ENCODE results near the gene MROH2B.

The MROH2B gene

DNA sequence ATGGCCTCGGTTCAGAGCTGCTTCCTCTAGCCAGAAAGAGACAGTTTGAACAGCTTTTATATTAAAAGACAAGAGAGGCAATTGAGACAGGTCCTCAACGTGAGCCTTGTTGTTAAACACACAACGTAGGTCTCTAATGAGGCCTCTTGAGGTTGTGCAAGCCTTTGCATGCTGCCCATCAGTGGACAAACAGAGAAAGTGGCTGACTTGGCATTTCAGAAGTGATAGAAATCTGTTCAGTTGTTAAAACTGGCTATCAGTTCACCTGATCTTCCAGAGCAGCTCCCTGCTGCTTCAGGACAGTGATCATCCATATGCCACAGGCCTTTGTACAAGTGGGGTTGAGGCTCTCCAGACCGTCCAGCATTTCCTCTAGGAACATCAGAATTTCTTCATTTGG lies 58.8 kb downstream of the MROH2B start:
- DNase-seq, result no peak

DNA sequence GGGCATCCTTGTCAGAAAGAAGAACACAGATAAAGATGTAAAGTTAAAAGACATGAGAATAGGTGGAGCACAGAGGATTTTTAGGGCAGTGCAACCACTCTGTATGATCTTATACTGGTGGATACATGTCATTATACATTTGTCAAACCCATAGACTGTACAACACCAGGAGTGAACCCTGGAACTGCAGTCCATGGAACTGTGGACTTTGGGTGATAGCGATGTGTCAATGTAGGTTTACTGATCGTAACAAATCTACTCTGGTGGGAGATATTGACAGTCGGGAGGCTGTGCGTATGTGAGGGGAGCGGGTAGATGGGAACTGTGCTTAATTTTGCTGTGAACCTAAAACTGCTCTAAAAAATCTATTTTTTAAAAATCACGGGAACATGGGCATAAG lies 60.6 kb downstream of the MROH2B start:
- DNase-seq, result no peak

- no peak for DNase-seq
Measured at GRCh38 chr5:41009232-41009631, 61.9 kb downstream of the MROH2B start.

- DNase-seq, result no peak
Measured at GRCh38 chr5:41004931-41005330, 66.2 kb downstream of the MROH2B start.

GRCh38 chr5:41003670-41004376 lies 67.3 kb downstream of the MROH2B start:
- DNase-seq, result no peak

GRCh38 chr5:40999966-41000365 lies 71.2 kb downstream of the MROH2B start:
- no peak for DNase-seq

GRCh38 chr5:40999142-40999541 lies 72.0 kb downstream of the MROH2B start:
- no peak for DNase-seq

- no peak for DNase-seq
Measured at GRCh38 chr5:40995801-40996586, 75.1 kb downstream of the MROH2B start.

DNA sequence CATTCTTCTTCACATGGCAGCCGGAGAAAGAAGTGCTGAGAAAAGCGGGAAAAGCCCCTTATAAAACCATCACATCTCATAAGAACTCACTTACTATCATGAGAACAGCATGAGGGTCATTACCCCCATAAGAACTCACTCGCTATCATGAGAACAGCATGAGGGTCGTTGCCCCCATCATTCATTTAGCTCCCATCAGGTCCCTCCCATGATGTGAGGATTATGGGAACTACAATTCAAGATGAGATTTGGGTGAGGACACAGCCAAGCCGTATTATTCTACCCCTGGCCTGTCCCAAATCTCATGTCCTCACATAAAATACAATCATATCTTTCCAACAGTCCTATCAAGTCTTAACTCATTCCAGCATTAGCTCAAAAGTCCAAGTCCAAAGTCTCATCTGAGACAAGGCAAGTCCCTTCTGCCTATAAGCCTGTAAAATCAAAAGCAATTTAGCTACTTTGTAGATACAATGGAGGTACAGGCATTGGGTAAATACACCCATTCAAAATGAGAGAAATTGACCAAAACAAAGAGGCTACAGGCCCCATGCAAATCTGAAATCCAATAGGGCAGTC lies 79.1 kb downstream of the MROH2B start:
- no peak for DNase-seq

DNA sequence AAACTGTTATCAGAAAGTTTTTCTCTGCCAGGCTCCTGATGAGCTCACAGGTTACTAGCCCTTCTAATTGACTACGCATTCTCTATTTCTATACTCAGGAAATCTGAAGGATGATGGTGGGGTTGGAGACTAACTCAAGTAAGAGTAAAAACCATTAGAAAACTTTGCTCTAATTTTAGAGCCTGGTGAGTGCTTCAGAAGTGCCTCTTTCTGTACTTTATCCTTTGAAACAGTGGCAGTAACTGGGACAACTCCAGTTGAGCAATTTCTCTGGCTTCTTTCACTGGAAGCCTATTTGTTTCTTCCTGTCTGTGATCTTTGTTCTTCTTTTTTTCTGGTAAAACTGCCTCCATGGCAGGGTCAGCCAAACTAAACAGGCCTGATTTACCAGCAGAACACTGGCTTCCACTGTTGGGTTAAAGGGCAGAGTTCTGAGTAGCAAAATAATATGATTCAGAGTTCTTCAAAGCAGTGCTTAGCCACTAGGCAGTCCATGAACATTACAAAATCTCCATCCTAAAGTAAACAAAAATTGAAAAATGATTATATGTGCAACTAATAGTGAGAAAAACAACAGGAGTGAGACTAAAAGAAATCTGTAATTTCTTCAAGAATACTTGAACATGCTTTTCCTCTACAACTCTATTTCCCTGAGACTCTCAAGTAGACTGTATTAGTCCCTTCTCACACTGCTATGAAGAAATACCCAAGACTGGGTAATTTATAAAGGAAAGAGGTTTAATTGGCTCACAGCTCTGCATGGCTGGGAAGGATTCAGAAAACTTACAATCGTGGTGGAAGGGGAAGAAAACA lies 79.8 kb downstream of the MROH2B start:
- no peak for DNase-seq

DNA sequence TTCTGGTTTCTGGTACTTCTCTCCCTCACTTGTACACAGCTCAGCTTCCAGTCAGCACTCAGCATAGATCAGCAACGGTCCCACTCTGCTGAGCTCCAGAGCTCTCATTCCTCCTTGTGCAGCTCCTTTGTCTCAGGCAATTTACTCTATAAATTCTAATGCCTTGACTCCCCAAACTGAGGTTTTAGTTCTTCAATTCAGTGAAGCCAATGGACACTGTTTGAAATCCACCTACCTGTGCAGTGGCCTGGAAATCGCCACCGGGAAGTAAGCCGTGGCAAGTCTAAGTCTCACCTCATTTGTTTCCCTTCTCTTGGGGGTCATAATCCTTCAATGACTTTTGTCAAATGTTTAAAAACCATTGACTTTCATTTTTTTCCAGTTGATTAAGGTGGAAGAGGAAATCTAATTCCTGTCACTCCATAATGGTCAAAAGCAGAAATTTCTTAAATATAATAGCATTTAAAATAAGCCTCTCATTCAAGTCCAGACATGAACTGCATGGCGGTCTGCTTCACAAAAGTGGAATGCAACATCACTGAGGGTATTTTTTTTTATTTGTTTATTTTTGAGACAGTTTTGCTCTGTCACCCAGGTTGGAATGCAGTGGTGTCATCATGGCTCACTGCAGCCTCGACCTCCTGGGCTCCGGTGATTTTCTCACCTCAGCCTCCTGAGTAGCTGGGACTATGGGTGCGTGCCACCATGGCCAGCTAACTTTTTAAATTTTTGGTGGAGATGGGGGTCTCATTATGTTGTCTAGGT lies 82.2 kb downstream of the MROH2B start:
- no peak for DNase-seq

DNA sequence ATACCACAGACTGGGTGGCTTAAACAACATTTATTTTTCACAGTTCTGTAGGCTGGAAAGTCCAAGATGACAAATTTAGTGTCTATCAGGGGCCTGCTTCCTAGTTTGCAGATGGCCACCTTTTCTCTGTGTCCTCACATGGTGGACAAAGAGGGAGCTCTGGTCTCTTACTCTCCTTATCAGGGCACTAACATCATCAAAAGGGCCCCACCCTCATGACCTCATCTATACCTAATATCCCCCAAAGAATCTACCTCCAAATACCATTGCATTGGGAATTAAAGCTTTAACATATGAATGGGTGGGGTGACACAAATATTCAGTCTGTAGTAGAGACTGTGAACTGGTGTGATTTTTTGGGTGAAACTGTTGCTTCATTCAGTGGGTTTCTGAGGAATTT lies 83.8 kb downstream of the MROH2B start:
- no peak for DNase-seq

- no peak for DNase-seq
Measured at GRCh38 chr5:40986666-40987065, 84.5 kb downstream of the MROH2B start.

DNA sequence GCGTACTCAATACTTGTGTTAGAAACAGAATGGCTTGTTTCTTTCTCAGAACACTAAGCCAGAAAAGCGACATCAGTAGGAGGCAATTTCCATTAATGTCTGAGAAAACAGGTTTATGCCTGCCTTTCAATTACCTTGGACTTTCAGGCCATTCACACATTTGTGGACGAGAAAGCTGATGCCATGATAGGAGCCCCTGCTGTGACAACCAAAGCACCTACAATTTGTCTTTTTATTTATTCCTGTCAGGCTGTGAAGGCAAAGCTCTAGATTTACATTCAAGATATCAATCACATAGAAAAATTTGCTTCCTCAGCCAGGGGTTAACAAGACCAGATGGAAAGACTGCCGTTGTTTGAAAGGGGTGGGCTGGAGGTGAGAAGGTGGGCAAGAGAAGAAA lies 85.6 kb downstream of the MROH2B start:
- no peak for DNase-seq

DNA sequence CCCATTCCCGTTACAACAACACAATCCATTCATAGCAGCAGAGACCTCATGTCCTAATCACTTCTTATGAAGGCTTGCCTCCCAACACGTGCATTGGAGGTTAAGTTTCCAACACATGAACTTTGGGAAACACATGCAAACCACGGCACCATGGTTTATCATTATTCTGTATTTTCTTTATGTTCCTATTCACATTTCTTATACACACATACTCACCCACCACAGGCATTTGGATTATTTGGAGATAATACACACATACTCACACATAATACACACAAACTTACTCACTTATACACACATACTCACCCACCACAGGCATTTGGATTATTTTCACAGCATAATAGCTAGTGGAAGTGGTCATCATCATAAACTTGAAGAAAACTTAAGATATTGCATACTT lies 86.3 kb downstream of the MROH2B start:
- no peak for DNase-seq

DNA sequence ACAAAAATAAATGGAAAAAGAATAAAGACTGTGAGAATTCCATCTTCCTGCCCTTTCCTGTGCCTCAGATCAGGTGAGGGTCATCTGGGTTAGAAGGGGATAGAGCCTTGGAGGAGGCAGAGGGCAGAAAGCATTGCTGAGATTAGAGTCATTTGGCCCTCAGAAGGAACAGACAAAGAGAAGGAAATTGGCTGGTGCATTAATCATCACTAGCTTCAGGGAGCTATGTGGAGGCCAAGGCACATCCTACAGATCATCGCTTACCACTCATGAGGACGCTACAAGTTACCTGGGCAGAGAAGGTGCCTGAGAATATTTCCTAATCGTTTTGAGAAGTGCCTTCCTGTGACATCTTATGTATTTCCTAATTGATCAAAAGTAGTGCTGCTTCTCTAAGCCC lies 87.4 kb downstream of the MROH2B start:
- DNase-seq, result no peak

GRCh38 chr5:40981420-40981819 lies 89.7 kb downstream of the MROH2B start:
- DNase-seq, result no peak

DNA sequence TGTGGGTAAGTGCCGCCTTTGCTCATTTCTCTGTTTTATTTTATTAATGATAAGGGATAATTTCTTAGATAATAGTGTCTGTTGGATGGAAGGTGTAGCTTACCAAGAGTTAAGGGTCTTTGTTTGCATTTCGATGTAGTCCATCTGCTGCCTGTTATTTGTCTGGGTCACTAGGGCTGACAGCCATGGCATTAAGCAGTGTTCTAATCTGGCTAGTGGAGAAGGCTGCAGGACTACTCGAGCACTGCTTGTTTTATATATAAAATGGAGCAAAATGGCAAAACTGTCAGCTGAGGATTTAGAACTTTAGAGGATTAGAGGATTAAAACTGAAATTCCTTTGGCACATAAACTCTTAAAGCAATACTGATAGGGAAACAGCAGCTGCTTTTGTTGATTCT lies 94.3 kb downstream of the MROH2B start:
- DNase-seq, result no peak

- DNase-seq, result no peak
Measured at GRCh38 chr5:40976041-40976440, 95.1 kb downstream of the MROH2B start.

GRCh38 chr5:40973364-40974004 lies 97.7 kb downstream of the MROH2B start:
- DNase-seq, result no peak

DNA sequence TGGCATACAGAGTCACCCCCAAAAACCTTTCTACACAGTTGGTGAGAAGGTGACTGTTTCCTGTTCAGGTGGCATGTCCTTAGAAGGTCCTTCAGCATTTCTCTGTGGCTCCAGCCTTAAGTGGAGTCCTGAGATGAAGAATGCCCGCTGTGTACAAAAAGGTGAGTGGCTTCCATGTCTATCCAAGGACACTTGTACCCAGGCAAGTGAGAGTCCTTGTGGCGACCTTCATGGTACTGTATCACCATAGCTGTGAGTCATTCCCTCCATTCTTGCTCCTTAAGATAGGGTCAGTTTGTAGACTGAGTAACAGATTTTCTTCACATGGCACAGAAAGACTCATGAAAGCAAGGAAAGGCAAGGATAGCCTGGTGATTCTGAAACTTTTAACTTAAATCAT lies 98.7 kb downstream of the MROH2B start:
- DNase-seq, result no peak

All from NCI-H2081 treated with DMSO at 0.1 percent for 48 hours (cell line).